HG03108 (cell line): ENCODE data around the gene IL1RAPL2.
"Not testable (repeated sequence)": the region's sequence is repeated elsewhere in the genome, so short reads cannot be mapped to it uniquely, and the experiment has no call there.

Experiments
- ATAC-seq: cut with Tn5 transposase; IDR thresholded peaks from one replicate; pipeline ENCODE4 v1.9.1; 2021; ENCODE audit warnings: moderate library complexity; ENCODE audit not compliant: unreplicated experiment

Gene IL1RAPL2

GRCh38 chrX:104565791-104566680, at the start of gene IL1RAPL2:
Gene IL1RAPL2, plus strand, starts transcription at chrX:104566199.
- ATAC-seq: no peak

- no peak for ATAC-seq
These were observed 43.6 kb upstream of the IL1RAPL2 start for GRCh38 chrX:104522386-104522785.

GRCh38 chrX:104523858-104524257, 42.1 kb upstream of the IL1RAPL2 start:
- no peak for ATAC-seq

- ATAC-seq: no peak
These were observed 26.9 kb upstream of the IL1RAPL2 start for GRCh38 chrX:104539081-104539480.

GRCh38 chrX:104542447-104542846, 23.6 kb upstream of the IL1RAPL2 start:
- not testable (repeated sequence) for ATAC-seq

GRCh38 chrX:104564335-104564734, 1.7 kb upstream of the IL1RAPL2 start:
- no peak for ATAC-seq

- ATAC-seq: no peak
These were observed 887 bp upstream of the IL1RAPL2 start for GRCh38 chrX:104564921-104565703.

- no peak for ATAC-seq
These were observed 892 bp downstream of the IL1RAPL2 start for GRCh38 chrX:104566681-104567501.

- ATAC-seq: no peak
These were observed 1.5 kb downstream of the IL1RAPL2 start for GRCh38 chrX:104567506-104567905.

GRCh38 chrX:104568304-104568915, 2.4 kb downstream of the IL1RAPL2 start:
- ATAC-seq: no peak

GRCh38 chrX:104618106-104618895, 52.3 kb downstream of the IL1RAPL2 start:
- ATAC-seq: no peak

GRCh38 chrX:104621781-104622180, 55.8 kb downstream of the IL1RAPL2 start:
- ATAC-seq: no peak

GRCh38 chrX:104641176-104641575, 75.2 kb downstream of the IL1RAPL2 start:
- no peak for ATAC-seq

GRCh38 chrX:104647084-104647483, 81.1 kb downstream of the IL1RAPL2 start:
- ATAC-seq: no peak

GRCh38 chrX:104659005-104659744, 93.2 kb downstream of the IL1RAPL2 start:
- ATAC-seq: no peak

GRCh38 chrX:104660092-104660491, 94.1 kb downstream of the IL1RAPL2 start:
- ATAC-seq: no peak

- ATAC-seq: no peak
These were observed 96.7 kb downstream of the IL1RAPL2 start for GRCh38 chrX:104662694-104663093.

- no peak for ATAC-seq
These were observed 99.7 kb downstream of the IL1RAPL2 start for GRCh38 chrX:104665691-104666090.

GRCh38 chrX:104668550-104668949, 102.6 kb downstream of the IL1RAPL2 start:
- ATAC-seq: no peak
